Breast epithelium (tissue), 3 donors: ENCODE results near the gene NRIP1.

Source experiments
- POLR2A ChIP-seq: fragments of 450-650 bp; IDR thresholded peaks from one replicate; pipeline ENCODE4 v1.6.1; 2016; ENCODE audit warnings: antibody characterized with exemption, mild to moderate bottlenecking, moderate library complexity
- TF ChIP-seq, protein P1 (sequence below), 3 donors: fragments of 450-650 bp; IDR thresholded peaks; one replicate each; pipeline ENCODE4 v1.5.1; 2016 to 2017; ENCODE audit warnings: antibody characterized with exemption in 3 of 3, mild to moderate bottlenecking in 3 of 3, moderate library complexity in 3 of 3

DNA sequence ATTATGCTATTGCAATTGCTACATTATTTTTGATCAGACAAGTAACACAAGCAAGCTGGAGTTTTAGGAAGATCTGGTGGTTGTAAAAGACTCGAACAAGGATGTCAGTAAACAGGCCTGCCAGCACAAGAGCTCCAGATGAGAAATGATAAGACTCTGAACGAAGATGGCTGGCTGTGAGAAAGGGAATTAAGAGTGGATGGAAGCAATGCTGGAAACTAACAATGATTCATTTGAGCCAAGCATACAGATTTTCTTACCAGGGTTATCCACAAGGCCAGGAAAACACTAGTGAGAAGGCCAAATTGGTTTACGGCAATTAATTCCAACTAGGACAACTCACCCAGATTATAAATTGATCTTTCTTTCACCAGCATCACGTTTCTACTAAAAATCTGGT is 54.2 kb downstream of the NRIP1 start:
- TF ChIP-seq, protein P1, sequence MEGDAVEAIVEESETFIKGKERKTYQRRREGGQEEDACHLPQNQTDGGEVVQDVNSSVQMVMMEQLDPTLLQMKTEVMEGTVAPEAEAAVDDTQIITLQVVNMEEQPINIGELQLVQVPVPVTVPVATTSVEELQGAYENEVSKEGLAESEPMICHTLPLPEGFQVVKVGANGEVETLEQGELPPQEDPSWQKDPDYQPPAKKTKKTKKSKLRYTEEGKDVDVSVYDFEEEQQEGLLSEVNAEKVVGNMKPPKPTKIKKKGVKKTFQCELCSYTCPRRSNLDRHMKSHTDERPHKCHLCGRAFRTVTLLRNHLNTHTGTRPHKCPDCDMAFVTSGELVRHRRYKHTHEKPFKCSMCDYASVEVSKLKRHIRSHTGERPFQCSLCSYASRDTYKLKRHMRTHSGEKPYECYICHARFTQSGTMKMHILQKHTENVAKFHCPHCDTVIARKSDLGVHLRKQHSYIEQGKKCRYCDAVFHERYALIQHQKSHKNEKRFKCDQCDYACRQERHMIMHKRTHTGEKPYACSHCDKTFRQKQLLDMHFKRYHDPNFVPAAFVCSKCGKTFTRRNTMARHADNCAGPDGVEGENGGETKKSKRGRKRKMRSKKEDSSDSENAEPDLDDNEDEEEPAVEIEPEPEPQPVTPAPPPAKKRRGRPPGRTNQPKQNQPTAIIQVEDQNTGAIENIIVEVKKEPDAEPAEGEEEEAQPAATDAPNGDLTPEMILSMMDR (IDR thresholded peaks at IDR 0.05): no peak
- TF ChIP-seq POLR2A: no peak
